HFF-Myc (cell line): ENCODE measurements around the gene SH3BGR.

ENCODE experiments used
- DNase-seq: peaks from one replicate; pipeline ENCODE4 v3.0.0-alpha.2; 2011; ENCODE audit warnings: low read depth; ENCODE audit errors: extremely low read depth
- H3K4me3 ChIP-seq: replicated peaks from 2 replicates; pipeline ENCODE4 v1.5.1; 2011; ENCODE audit warnings: low read depth, mild to moderate bottlenecking, control low read depth, low read length
- TF ChIP-seq, protein P1 (sequence below): IDR thresholded peaks from 2 replicates; pipeline ENCODE4 v1.5.1; 2012; ENCODE audit warnings: mild to moderate bottlenecking, low read depth, low read length, control low read depth; ENCODE audit errors: missing control alignments

Gene SH3BGR

DNA sequence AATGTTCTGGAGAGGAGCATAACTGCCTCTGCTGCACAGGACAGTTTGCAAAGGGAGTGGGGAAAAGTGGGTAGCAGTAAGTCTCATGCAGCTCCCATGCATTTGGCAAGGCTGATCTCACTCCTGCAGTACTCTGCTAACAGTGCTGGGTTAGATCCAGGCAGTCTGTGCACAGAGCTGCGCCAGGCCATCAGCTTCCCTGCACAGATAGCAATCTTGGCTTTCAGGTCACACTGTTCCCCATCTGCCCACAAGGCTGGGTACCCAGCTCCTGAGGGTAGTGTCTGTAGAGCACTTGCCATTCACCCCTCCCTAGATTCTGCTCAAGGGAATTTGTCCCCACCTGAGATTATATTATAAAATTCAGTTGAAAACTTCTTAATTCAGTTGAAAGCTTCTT lies 72.1 kb downstream of the SH3BGR start:
- no peak for DNase-seq
- no peak overlapping the region for H3K4me3 ChIP-seq
- TF ChIP-seq, protein P1, sequence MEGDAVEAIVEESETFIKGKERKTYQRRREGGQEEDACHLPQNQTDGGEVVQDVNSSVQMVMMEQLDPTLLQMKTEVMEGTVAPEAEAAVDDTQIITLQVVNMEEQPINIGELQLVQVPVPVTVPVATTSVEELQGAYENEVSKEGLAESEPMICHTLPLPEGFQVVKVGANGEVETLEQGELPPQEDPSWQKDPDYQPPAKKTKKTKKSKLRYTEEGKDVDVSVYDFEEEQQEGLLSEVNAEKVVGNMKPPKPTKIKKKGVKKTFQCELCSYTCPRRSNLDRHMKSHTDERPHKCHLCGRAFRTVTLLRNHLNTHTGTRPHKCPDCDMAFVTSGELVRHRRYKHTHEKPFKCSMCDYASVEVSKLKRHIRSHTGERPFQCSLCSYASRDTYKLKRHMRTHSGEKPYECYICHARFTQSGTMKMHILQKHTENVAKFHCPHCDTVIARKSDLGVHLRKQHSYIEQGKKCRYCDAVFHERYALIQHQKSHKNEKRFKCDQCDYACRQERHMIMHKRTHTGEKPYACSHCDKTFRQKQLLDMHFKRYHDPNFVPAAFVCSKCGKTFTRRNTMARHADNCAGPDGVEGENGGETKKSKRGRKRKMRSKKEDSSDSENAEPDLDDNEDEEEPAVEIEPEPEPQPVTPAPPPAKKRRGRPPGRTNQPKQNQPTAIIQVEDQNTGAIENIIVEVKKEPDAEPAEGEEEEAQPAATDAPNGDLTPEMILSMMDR: no peak

DNA sequence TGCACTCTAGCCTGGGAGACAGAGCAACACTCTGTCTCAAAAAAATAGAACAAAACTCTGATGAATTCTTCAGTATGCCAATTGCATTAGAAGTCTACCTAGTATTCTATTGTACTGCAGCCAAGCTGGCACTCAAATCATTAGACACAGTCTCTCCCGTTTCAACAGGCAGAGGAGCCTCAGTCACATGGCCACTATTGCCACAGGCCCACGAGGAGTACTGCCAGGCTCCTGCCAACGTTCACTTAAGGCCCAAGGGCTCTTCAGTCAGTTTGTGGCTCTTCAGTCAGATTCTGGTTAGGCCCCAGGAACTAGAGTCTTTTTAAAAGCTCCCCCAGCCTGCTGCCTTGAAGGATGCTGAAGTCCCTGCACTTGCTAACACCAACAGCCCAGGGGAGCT lies 73.4 kb downstream of the SH3BGR start:
- DNase-seq: no peak
- H3K4me3 ChIP-seq: no peak overlapping the region
- TF ChIP-seq, protein P1: no peak

DNA sequence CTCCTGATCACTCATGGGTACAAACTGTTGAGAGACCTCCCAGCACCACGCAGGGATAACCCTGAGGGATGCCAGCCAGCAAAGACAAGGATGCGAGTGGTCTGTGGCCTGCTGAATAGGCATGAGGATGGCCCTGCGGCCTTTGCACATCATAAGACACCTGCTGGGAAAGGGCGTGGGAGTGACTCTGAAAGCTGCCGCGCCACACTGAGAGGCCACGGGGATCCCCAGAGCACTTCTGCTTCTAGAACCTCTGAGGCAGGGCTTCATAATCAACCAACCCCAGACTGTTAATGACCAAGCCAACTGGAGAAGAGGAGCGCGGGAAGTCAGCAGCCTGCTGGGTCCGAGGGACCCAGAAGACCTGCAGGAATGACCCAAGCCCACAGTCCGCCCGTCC lies 73.8 kb downstream of the SH3BGR start:
- TF ChIP-seq, protein P1: no peak
- no peak overlapping the region for H3K4me3 ChIP-seq
- DNase-seq: no peak

DNA sequence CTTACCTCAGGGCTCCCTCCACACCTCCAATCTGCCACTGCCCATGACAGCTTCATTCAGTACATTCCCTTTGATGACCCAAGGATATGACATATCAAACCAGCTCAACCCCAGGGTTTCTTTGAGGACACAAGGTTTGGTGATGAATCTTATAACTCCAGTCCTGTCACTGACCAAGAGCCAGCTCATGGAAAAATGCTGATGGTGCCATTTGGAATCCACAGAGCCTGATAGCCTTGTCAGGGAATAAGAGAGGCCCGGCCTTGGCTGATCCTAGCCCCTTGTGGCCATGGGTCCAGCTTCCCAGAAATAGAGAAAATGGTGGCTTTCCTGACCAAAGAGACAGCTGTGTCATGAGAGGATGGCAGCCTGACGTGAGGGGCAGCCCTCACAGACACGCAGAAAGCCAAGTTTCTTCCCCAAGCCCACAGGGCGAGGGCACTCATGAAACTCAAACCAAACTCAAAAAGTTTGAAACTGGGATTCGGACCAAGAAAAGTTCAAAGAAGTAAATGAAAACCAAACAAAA lies 75.4 kb downstream of the SH3BGR start:
- TF ChIP-seq, protein P1: no peak
- DNase-seq: no peak

DNA sequence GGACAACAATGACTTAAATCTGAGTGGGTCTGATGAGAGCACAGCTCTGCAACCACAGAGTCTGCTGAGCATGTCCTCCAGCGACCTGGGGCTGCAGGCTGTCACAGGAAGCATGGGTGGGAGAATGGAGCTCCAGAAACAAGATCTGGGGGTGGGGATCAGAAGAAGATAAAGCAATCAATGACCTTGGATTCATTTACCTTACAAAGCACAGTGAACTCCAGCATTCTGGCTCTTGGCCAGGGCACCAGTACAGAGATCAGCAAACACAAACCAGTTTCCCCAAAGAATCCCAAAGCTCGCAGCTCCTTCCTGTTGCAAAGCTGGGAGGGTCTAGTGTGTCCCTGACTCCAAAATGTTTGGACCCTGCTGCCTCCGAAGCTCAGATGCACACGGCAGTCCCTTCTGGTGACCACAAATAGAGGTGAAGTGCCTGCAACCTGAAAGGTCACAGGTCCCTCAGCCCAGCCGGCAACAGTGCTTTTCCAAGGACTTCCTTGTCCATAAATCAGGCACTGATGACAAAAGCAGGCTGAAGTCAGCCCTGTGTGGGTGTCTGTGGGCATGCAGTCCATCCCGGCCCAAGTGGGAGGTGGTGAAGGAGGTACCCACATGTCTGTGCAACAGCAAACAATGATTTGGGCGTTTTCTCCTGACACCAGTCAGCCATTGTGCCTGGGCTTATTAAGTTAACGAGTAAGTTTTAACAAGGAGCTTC lies 76.1 kb downstream of the SH3BGR start:
- H3K4me3 ChIP-seq: no peak overlapping the region
- DNase-seq: no peak
- TF ChIP-seq, protein P1: no peak

More for the DNA sequence above, 75.4 kb downstream of the SH3BGR start:
- no peak overlapping the region for H3K4me3 ChIP-seq

DNA sequence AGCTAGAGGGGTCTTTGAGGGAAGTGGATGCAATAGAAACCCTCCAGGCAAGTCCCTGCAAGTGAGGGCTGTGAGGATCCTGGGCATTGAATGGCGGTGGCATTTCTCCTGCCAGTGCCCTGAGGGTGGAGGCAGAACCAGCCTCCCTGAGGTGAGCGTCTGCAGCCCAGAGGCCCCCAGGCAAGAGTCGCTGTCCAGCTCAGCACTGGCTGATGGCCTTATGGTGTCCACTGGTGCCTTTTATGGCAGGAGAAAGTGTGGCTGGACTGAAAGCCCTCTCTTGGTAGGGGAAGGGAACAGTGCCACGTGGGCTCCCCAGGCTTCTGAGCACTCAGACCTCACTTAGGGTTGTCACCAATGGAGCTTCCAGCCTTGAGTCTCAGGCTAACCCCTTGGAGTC lies 77.3 kb downstream of the SH3BGR start:
- DNase-seq: no peak
- no peak overlapping the region for H3K4me3 ChIP-seq
- TF ChIP-seq, protein P1: no peak
